PC-9 (cell line): ENCODE results near the gene VIPR1.

Source experiments
- CTCF ChIP-seq: fragments of 200-600 bp; sonication (generic); conservative IDR thresholded peaks from 2 replicates; pipeline ENCODE4 v1.6.1; 2017; ENCODE audit warnings: mixed run types, antibody characterized with exemption, mild to moderate bottlenecking, moderate library complexity
- EZH2 ChIP-seq: fragments of 200-600 bp; sonication (generic); IDR thresholded peaks from 2 replicates; pipeline ENCODE4 v1.8.0; 2017; ENCODE audit warnings: antibody characterized with exemption, low read depth

- TF ChIP-seq CTCF (no peak), EZH2 (no peak)
Measured at GRCh38 chr3:42511736-42512135, 9.3 kb downstream of the VIPR1 start.
